NCI-H1417 (cell line): ENCODE data around the gene HLA-DPB1.
A peak's percentile ranks its signal among the peaks of the same experiment; 100 is the strongest.
"Not testable (repeated sequence)": the region's sequence is repeated elsewhere in the genome, so short reads cannot be mapped to it uniquely, and the experiment has no call there.

ENCODE experiments used
- DNase-seq, 3 experiments: peaks; one replicate each; lab custom pipeline; 2025; lab: John Stamatoyannopoulos, UW

The HLA-DPB1 gene

GRCh38 chr6:33071569-33071968 is 4.2 kb upstream of the HLA-DPB1 start:
- DNase-seq, result no peak

GRCh38 chr6:33072508-33073100 is 3.2 kb upstream of the HLA-DPB1 start:
- no peak for DNase-seq

GRCh38 chr6:33073431-33073871 is 2.3 kb upstream of the HLA-DPB1 start, which contains the start of gene HLA-DPA1:
Gene HLA-DPA1, minus strand, starts transcription at chr6:33073649.
- peak in 1 of 3 experiments; percentile 1 for DNase-seq

GRCh38 chr6:33075208-33075567 is 602 bp upstream of the HLA-DPB1 start:
- DNase-seq, result no peak

DNA sequence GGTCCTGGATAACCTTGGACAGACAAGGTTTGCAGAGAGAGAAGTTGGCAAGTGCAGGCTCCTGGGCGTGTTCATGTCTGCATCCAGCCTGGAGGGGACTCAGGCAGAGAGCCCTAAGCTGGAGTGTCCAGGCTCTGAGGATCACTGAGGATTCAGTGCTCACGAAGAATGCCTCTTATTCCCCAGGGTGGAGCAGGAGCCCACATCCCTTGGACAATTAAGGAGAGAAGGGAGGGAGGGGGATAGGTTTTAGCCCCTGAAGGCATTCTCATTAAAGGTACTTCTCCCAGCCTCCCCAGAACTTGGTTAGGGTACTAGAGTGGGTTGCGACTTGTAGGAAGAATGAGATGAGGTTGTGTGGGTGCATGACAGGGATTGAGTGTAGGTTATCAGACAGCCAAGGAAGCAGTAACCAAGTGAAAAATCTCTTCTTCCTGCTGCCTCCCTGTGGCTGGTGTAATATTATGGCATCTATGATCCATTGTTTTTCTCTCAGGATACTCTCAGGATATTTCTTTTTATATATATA is 680 bp downstream of the HLA-DPB1 start:
- no peak for DNase-seq

- no peak for DNase-seq
These were observed 2.1 kb downstream of the HLA-DPB1 start for GRCh38 chr6:33077908-33078307.

GRCh38 chr6:33078442-33078841 is 2.7 kb downstream of the HLA-DPB1 start:
- DNase-seq, result no peak

GRCh38 chr6:33078919-33079521 is 3.2 kb downstream of the HLA-DPB1 start:
- DNase-seq, result no peak

GRCh38 chr6:33079580-33079979 is 3.8 kb downstream of the HLA-DPB1 start:
- DNase-seq, result no peak

- DNase-seq, result no peak
These were observed 4.6 kb downstream of the HLA-DPB1 start for GRCh38 chr6:33080127-33081089.

DNA sequence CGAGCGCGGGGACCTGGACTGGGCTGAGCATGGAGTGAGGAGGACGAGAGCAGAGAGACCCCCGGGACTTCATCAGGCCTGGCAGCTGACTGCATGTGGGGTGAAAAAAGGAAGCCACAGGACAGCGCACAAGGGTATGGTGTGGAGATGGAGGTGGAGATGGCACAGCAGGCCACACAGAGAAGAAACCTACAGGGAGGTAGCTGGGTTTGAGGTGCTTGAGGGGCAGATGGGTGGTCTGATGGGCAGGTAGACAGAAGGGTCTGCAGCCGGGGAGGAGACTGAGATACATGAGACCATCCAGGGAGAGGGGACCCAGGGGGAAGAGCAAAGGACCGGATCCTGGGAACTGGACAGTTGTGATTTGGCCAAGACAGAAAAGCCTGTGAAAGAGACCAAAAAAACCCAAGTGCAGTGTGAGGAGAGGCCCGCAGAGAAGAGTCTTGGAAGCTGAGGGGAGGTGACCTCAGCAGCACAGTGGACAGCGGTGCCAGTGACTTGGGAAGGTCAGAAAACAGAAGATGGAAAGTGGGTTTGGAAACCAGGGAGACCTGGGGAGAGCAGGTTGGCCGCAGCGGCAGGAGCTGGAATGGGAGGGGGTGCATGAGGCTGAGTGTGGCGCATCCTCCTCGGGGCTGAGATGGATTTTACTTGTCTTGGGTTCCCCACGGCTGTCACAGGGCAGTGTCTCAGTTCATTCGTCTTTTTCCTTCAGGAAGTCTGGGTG is 5.5 kb downstream of the HLA-DPB1 start:
- no peak for DNase-seq

- DNase-seq, result peak in 2 of 3 experiments; percentile 8 to 43
These were observed 6.9 kb downstream of the HLA-DPB1 start for GRCh38 chr6:33082702-33083101.

GRCh38 chr6:33085627-33086026 is 9.8 kb downstream of the HLA-DPB1 start:
- no peak for DNase-seq

GRCh38 chr6:33088258-33088930 is 12.6 kb downstream of the HLA-DPB1 start:
- DNase-seq, result no peak

- peak in 1 of 3 experiments; percentile 45 for DNase-seq
These were observed 13.3 kb downstream of the HLA-DPB1 start for GRCh38 chr6:33088931-33089620.

- DNase-seq, result no peak
These were observed 16.2 kb downstream of the HLA-DPB1 start for GRCh38 chr6:33091957-33092356.

GRCh38 chr6:33092385-33092784 is 16.6 kb downstream of the HLA-DPB1 start:
- DNase-seq, result no peak

GRCh38 chr6:33093855-33094254 is 18.1 kb downstream of the HLA-DPB1 start:
- DNase-seq, result no peak

DNA sequence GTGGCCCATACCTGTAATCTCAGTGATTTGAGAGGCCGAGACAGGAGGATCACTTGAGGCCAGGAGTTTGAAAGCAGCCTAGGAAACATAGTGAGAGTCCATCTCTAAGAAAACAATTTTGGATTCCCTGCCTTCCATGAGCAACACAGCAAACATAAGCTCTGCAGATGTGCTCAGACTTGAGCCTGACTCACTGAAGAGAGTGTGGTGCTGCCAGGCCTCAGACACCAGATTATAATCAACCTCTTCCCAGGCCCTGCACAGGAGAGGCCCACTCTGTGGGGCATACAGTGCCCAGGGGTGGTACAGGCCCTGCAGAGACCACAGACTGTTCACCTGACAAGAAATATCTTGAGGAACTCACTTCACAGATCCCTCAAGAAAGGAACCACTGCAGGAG is 19.9 kb downstream of the HLA-DPB1 start:
- DNase-seq, result no peak

DNA sequence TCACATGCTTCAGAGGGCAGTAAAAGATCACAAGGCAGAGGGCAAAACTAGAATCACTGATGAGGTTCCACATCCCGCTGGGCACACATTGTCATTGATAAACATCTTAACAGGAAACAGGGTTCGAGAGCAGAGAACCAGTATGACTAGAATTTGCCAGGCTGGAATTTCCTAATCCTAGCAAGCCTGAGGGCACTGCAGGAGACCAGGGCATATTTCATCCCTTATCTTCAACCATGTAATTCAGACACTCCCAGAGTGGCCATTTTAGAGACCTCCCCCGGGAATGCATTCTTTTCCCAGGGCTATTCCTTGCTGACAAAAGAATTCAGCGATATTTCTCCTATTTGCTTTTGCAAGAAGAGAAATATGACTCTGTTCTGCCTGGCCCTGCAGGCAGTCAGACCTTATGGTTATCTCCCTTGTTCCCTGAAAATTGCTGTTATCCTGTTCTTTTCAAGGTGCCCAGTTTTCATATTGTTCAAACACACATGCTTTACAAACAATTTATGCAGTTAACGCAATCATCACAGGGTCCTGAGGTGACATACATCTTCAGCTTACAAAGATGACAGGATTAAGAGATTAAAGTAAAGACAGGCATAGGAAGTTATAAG is 25.4 kb downstream of the HLA-DPB1 start:
- not testable (repeated sequence) for DNase-seq
